GM12891 (cell line): ENCODE results near the gene TCF21.

Experiments
- POLR2A ChIP-seq: IDR thresholded peaks from 2 replicates; pipeline ENCODE4 v1.6.1; 2011; ENCODE audit warnings: low read depth, low read length, control low read depth
- POLR2AphosphoS5 ChIP-seq: IDR thresholded peaks from 2 replicates; pipeline ENCODE4 v1.6.1; 2011; ENCODE audit warnings: low read depth, low read length, control low read depth
- POU2F2 ChIP-seq: IDR thresholded peaks from 2 replicates; pipeline ENCODE4 v1.6.1; 2011; ENCODE audit warnings: low read depth, mild to moderate bottlenecking, control low read depth, low read length, moderate library complexity
- SPI1 ChIP-seq: IDR thresholded peaks from 2 replicates; pipeline ENCODE4 v1.6.1; 2011; ENCODE audit warnings: low read depth, low read length, control low read depth
- TAF1 ChIP-seq: IDR thresholded peaks from 2 replicates; pipeline ENCODE4 v1.6.1; 2011; ENCODE audit warnings: low read depth, low read length, control low read depth

- TF ChIP-seq POLR2A (no peak), POLR2AphosphoS5 (no peak), TAF1 (no peak), POU2F2 (no peak), SPI1 (no peak)
Measured at GRCh38 chr6:133923938-133924593, 35.2 kb downstream of the TCF21 start.
